Measurements from ENCODE around the gene EHD4.

DNA sequence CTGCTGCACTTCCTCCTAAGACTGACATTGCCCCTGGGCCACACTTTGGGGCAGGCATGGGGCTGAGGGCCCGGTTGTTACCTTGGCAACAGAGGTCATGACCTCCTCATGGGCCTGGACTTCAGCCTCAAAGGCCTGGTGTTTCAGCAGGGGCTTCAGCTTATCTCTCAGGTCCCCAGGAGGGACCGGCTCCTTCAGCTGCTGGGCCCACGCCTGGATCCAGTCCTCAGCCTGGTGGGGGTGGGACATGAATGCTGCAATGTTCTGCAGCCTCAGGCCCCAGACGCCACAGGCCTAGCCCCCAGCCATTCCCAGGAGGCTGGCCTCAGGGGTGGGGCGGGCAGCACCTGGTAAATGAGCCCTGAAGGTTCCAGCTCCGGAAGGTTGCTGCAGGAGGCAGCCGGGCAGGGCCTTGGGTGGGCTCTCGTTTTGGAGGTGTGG is 106.1 kb downstream of the EHD4 start:
- TF ChIP-seq, protein P1, sequence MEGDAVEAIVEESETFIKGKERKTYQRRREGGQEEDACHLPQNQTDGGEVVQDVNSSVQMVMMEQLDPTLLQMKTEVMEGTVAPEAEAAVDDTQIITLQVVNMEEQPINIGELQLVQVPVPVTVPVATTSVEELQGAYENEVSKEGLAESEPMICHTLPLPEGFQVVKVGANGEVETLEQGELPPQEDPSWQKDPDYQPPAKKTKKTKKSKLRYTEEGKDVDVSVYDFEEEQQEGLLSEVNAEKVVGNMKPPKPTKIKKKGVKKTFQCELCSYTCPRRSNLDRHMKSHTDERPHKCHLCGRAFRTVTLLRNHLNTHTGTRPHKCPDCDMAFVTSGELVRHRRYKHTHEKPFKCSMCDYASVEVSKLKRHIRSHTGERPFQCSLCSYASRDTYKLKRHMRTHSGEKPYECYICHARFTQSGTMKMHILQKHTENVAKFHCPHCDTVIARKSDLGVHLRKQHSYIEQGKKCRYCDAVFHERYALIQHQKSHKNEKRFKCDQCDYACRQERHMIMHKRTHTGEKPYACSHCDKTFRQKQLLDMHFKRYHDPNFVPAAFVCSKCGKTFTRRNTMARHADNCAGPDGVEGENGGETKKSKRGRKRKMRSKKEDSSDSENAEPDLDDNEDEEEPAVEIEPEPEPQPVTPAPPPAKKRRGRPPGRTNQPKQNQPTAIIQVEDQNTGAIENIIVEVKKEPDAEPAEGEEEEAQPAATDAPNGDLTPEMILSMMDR (IDR thresholded peaks at IDR 0.05) = no peak
- TF ChIP-seq POLR2AphosphoS5 (IDR thresholded peaks at IDR 0.05) = no peak
